GM12892 (cell line): ENCODE data around the gene RIN2.

Source experiments
- POLR2A ChIP-seq: IDR thresholded peaks from 2 replicates; pipeline ENCODE4 v1.6.1; 2011; ENCODE audit warnings: low read depth, low read length, control low read depth
- POLR2AphosphoS5 ChIP-seq: IDR thresholded peaks from 2 replicates; pipeline ENCODE4 v1.6.1; 2011; ENCODE audit warnings: low read depth, low read length, control low read depth
- TAF1 ChIP-seq: IDR thresholded peaks from 2 replicates; pipeline ENCODE4 v1.6.1; 2011; ENCODE audit warnings: low read depth, mild to moderate bottlenecking, control low read depth, low read length, borderline replicate concordance

DNA sequence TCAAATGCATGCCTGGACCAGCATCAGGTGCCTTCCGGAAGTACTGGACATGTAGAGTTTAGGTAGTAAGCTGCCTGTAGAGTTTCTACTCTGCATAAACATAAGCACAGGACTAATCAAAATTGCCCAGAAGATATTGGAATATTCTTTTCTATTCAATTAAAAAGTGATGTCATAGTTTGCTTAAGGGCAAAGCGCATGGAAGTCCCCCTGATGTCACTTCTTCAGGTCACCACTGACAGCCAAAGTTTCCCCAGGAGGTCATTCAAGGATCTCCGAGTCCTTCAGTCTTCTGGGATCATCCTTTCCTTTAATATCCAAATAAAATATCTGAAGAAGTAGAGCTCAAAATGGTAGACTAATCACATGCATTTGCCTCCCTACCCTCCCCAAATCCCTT is 17.5 kb upstream of the RIN2 start:
- no peak for TF ChIP-seq TAF1
- no peak for TF ChIP-seq POLR2AphosphoS5
- no peak for TF ChIP-seq POLR2A
